H1 (cell line): ENCODE measurements around the gene NKD2.

Experiments used
- CHD2 ChIP-seq: IDR thresholded peaks from 2 replicates; pipeline ENCODE4 v1.6.1; 2012; ENCODE audit warnings: low read length, improper control_type of control experiment
- GTF2F1 ChIP-seq: IDR thresholded peaks from 2 replicates; pipeline ENCODE4 v1.6.1; 2012; ENCODE audit warnings: low read depth, low read length, improper control_type of control experiment, borderline replicate concordance
- POLR2A ChIP-seq, 2 experiments: IDR thresholded peaks; 1 replicate in 1 of 2; 2 replicates in 1 of 2; pipeline ENCODE4 v1.6.1; 2011; ENCODE audit warnings: low read depth in 2 of 2, low read length in 2 of 2, mild to moderate bottlenecking in 2 of 2; ENCODE audit errors: control extremely low read depth in 1 of 2
- POLR2AphosphoS5 ChIP-seq: IDR thresholded peaks from 2 replicates; pipeline ENCODE4 v1.6.1; 2011; ENCODE audit warnings: low read depth, low read length
- RAD21 ChIP-seq, 2 experiments: IDR thresholded peaks in 1 of 2; conservative IDR thresholded peaks in 1 of 2; 2 replicates each; pipeline ENCODE4 v1.6.1; 2011; ENCODE audit warnings: low read depth in 2 of 2, low read length in 2 of 2, improper control_type of control experiment in 1 of 2, inconsistent platforms in 1 of 2, mild to moderate bottlenecking in 1 of 2, moderate library complexity in 1 of 2
- RNF2 ChIP-seq: fragments of 200-900, 300-1000 bp; sonication (generic); IDR thresholded peaks from 2 replicates; pipeline ENCODE4 v1.7.1; 2016; ENCODE audit warnings: borderline replicate concordance, low read depth, mild to moderate bottlenecking, antibody characterized with exemption, low read length; ENCODE audit not compliant: poor library complexity, severe bottlenecking; ENCODE audit errors: missing control alignments
- RXRA ChIP-seq: IDR thresholded peaks from 2 replicates; pipeline ENCODE4 v1.6.1; 2011; ENCODE audit warnings: low read depth, mild to moderate bottlenecking, low read length, moderate library complexity; ENCODE audit not compliant: insufficient read depth
- SIN3A ChIP-seq, 2 experiments: IDR thresholded peaks in 1 of 2; conservative IDR thresholded peaks in 1 of 2; 2 replicates each; pipeline ENCODE4 v1.6.1; 2011 to 2012; ENCODE audit warnings: low read length in 2 of 2, improper control_type of control experiment in 1 of 2, low read depth in 1 of 2, mild to moderate bottlenecking in 1 of 2
- SP1 ChIP-seq: IDR thresholded peaks from 2 replicates; pipeline ENCODE4 v1.6.1; 2011; ENCODE audit warnings: low read depth, low read length
- YY1 ChIP-seq: IDR thresholded peaks from 2 replicates; pipeline ENCODE4 v1.6.1; 2011; ENCODE audit warnings: low read depth, mild to moderate bottlenecking, low read length
- ZNF274 ChIP-seq: IDR thresholded peaks from 2 replicates; pipeline ENCODE4 v1.7.0; 2012; ENCODE audit warnings: low read length, borderline replicate concordance; ENCODE audit errors: extremely low read depth
- TF ChIP-seq, protein P1 (sequence below): IDR thresholded peaks from 2 replicates; pipeline ENCODE4 v1.6.1; 2012; ENCODE audit warnings: inconsistent platforms
- TF ChIP-seq, protein P2 (sequence below), 3 experiments: IDR thresholded peaks; 1 replicate in 2 of 3; 2 replicates in 1 of 3; pipeline versions ENCODE4 v1.5.1 to v1.6.1; 2011; ENCODE audit warnings: low read length in 3 of 3, mild to moderate bottlenecking in 3 of 3, inconsistent platforms in 2 of 3, low read depth in 1 of 3, moderate library complexity in 1 of 3; ENCODE audit not compliant: insufficient read depth in 1 of 3; ENCODE audit errors: control extremely low read depth in 1 of 3

DNA sequence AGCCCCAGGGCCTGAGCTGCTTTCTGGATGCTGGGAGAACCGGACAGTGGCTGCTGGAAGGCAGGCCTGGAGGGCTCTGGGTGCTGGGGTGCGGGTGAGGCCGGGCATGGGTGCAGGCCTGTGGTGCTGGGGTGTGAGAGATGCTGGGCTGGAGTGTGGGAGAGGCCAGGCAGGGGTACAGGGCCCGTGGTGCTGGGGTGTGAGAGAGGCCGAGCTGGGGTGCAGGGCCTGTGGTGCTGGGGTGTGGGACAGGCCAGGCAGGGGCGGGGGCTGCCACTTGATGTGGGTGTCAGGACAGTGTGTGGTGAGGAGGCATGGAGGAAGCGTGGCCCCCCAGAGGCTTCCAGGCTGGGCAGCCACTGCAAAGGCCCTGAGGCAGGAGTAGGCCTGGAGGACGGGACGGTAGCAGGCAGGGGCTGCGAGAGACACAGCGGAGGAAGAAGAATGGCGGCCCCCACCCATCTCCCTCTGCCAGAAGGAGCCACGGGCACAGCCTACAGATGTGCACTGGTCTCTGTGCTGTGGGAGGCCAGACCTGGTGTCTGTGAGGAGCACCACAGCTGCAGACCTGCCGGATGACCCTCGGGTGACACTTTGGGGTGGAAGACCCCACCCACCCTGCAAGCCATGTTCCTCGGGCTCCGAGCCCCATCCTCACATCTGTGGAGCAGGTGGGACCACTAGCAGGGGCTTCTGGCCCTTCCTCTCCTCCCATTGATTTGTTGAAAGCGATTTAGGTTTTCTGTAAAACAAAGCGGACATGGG, 9.3 kb downstream of the NKD2 start:
- TF ChIP-seq, protein P1, sequence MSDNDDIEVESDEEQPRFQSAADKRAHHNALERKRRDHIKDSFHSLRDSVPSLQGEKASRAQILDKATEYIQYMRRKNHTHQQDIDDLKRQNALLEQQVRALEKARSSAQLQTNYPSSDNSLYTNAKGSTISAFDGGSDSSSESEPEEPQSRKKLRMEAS, result no peak
- TF ChIP-seq RXRA (no peak), ZNF274 (no peak), POLR2A (IDR thresholded peaks at IDR 0.05; ENCODE audit: control extremely low read depth in 1 of 2, low read depth in 2 of 2, low read length in 2 of 2) (no peak), YY1 (no peak), GTF2F1 (no peak), RAD21 (IDR thresholded peaks at IDR 0.05 in 1 of 2, conservative IDR thresholded peaks at IDR 0.05 in 1 of 2; ENCODE audit: low read depth in 2 of 2, low read length in 2 of 2) (no peak), POLR2AphosphoS5 (no peak), CHD2 (no peak), SIN3A (conservative IDR thresholded peaks at IDR 0.05 in 1 of 2, IDR thresholded peaks at IDR 0.05 in 1 of 2; ENCODE audit: low read depth in 1 of 2, low read length in 2 of 2) (no peak), SP1 (no peak), RNF2 (no peak)
- TF ChIP-seq, protein P2, sequence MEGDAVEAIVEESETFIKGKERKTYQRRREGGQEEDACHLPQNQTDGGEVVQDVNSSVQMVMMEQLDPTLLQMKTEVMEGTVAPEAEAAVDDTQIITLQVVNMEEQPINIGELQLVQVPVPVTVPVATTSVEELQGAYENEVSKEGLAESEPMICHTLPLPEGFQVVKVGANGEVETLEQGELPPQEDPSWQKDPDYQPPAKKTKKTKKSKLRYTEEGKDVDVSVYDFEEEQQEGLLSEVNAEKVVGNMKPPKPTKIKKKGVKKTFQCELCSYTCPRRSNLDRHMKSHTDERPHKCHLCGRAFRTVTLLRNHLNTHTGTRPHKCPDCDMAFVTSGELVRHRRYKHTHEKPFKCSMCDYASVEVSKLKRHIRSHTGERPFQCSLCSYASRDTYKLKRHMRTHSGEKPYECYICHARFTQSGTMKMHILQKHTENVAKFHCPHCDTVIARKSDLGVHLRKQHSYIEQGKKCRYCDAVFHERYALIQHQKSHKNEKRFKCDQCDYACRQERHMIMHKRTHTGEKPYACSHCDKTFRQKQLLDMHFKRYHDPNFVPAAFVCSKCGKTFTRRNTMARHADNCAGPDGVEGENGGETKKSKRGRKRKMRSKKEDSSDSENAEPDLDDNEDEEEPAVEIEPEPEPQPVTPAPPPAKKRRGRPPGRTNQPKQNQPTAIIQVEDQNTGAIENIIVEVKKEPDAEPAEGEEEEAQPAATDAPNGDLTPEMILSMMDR (IDR thresholded peaks at IDR 0.05; ENCODE audit: control extremely low read depth in 1 of 3, insufficient read depth in 1 of 3, low read depth in 1 of 3, low read length in 3 of 3), result no peak
